Rectal smooth muscle tissue (tissue), 1 donor: ENCODE data around the gene GNB4.

Source experiments
- H3K27ac ChIP-seq: one replicate; pipeline ENCODE4 v1.7.0; 2013; ENCODE audit warnings: low read depth, low read length, inconsistent platforms
- H3K27me3 ChIP-seq: one replicate; pipeline ENCODE4 v1.7.0; 2013; ENCODE audit warnings: low read length; ENCODE audit not compliant: control insufficient read depth, insufficient read depth
- H3K36me3 ChIP-seq: one replicate; pipeline ENCODE4 v1.7.0; 2013; ENCODE audit warnings: low read length; ENCODE audit not compliant: control insufficient read depth, insufficient read depth
- H3K4me1 ChIP-seq: one replicate; pipeline ENCODE4 v1.7.0; 2013; ENCODE audit warnings: low read length; ENCODE audit not compliant: control insufficient read depth, insufficient read depth
- H3K4me3 ChIP-seq: one replicate; pipeline ENCODE4 v1.7.0; 2013; ENCODE audit warnings: low read length
- H3K9ac ChIP-seq: one replicate; pipeline ENCODE4 v1.7.0; 2013; ENCODE audit warnings: low read length

Gene GNB4

DNA sequence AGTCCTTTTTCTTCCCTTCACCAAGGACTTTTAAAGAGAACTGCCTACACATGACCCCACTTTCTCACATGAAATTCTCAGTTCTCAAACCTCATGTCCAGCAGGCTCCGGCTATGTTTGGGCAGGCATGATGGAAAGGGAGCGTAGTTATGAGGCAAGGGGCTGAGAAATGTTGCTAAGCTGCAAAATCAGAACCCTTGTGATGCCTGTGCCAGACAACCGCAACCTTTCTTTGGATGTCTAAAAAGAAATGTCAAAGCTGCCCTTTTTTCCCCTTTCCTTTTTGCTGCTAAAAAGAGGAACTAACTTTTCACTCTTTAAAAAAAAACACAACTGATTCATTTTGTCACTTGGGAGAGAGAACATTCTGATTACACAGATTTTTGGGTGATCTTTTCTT, 19.2 kb downstream of the GNB4 start:
- Histone ChIP-seq H3K36me3 (no peaks in the 10 kb centered on the region), H3K9ac (no peak overlapping the region), H3K27me3 (no peaks in the 10 kb centered on the region), H3K4me1 (no peaks in the 10 kb centered on the region), H3K4me3 (no peak overlapping the region), H3K27ac (no peak overlapping the region)

DNA sequence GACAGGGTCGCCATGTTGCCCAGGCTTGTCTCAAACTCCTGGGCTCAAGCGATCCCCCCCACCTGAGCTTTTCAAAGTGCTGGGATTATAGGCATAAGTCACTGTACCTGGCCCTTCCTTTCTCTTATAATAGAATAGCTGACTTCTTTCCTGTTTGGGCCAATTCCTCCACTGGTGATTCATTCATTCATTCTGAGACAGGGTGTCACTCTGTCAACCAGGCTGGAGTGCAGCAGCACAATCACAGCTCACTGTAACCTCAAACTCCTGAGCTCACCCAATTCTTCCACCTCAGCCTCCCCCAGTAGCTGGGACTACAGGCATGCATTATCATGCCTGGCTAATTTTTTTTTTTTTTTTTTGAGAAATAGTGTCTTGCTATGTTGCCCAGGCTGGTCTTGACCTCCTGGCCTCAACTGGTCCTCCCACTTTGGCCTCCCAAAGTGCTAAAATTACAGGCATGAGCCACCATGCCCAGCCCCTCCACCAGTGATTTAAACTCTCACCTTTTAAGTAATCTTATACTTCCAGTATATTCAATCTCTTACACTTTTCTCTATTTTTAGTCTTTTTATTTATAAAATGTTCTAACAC, 20.9 kb downstream of the GNB4 start:
- no peak overlapping the region for H3K27ac ChIP-seq

DNA sequence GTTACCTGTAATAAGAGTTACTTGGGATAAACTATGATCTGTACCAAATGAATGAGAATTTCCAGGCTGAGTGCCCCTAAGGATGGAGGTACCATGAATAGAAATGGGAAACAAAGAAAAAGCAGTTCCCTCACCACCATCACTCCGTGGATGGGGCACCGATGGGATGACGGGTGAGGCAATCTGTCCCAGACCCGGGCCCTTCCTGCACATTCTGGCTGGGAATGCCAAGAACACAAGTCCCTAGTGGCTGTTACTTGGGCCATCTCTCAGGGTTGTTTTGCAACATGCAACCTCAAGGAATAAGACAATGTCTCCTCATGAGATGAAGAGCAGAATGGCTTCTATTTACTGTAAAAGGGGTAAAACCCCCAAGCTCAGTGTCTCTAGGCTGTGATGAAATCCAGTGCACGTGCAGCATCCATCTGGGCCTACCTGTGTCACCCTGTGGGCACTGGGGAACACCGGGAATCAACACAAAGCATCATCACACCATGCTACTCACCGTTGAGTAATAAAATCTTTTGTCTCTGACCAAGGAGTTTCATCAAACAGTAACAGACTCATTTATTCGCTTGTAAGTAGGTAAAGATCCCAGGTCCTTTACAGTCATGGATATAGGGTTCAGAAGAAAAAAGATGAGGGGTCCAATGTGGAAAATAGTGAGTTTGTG, 22.3 kb downstream of the GNB4 start:
- no peak overlapping the region for H3K9ac ChIP-seq
- no peaks in the 10 kb centered on the region for H3K4me1 ChIP-seq
- H3K36me3 ChIP-seq: no peaks in the 10 kb centered on the region
- H3K4me3 ChIP-seq: no peak overlapping the region
- H3K27ac ChIP-seq: no peak overlapping the region
- no peaks in the 10 kb centered on the region for H3K27me3 ChIP-seq

More for the DNA sequence above, 20.9 kb downstream of the GNB4 start:
- no peaks in the 10 kb centered on the region for H3K36me3 ChIP-seq
- H3K4me3 ChIP-seq: no peak overlapping the region
- H3K27me3 ChIP-seq: no peaks in the 10 kb centered on the region
- no peaks in the 10 kb centered on the region for H3K4me1 ChIP-seq
- no peak overlapping the region for H3K9ac ChIP-seq

DNA sequence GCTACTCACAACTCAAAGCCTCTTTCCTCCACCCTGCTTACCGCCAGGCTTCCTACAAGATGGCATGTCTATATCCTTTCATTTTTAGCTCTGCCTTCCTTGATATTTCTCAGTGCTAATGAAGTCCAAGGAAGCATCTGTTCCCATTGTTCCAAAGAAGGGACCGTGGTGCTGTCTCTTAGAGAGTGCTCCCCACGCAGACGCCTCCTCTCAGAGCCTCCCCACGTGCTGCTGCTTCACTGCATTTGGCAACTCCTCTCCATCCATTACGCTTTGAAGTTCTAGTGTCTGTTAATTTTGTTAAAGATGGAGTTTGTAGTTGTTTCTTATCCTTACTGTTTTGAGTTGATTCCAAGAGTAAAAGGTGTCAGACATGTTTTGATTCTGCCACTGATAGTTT, 26.2 kb downstream of the GNB4 start:
- Histone ChIP-seq H3K4me1 (peaks cover 3% of the 10 kb centered on the region), H3K36me3 (no peaks in the 10 kb centered on the region), H3K9ac (no peak overlapping the region), H3K27ac (no peak overlapping the region), H3K4me3 (no peak overlapping the region), H3K27me3 (no peaks in the 10 kb centered on the region)

DNA sequence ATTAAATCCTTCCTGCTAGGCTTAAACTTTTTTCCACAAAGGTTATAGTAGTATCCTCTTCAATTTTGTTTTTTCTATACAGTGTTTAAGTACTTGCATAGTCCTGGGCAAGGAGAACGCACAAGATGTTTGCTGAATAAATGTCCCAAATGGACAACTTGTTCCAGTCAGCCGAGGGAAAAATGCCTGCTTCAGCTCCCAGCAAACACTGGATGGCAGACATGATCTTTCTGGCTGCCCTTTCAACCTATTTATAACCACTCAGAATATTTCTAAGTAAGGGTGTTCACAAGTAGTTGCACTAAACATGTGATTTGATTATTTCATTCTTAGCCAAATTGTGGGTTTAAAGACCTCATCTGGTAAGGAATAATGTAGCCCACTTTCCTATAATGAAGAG, 29.8 kb downstream of the GNB4 start:
- no peak overlapping the region for H3K4me3 ChIP-seq
- H3K27ac ChIP-seq: no peak overlapping the region
- peaks cover 2% of the 10 kb centered on the region for H3K36me3 ChIP-seq

DNA sequence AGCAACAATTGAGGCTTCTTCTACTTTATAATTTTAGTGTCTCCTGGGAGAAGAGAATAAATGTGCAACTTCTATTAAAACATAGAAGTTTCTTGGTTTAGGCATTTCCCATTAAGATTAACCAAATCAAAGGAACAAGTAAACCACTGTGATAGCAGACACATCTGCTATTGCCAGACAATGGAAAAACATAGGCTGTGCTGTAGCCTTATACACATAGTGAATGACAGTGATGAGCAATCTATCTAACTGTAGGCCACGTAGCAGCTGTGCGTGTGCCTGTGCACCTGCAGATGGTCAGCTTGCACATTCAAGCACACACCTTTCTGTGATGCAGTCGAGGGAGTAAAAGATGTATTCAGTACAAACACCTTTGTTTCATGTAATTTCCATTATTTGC, 32.7 kb downstream of the GNB4 start:
- Histone ChIP-seq H3K4me3 (no peak overlapping the region), H3K9ac (no peak overlapping the region), H3K27ac (no peak overlapping the region), H3K36me3 (peaks cover 2% of the 10 kb centered on the region), H3K27me3 (no peaks in the 10 kb centered on the region), H3K4me1 (peaks cover 3% of the 10 kb centered on the region)

More for the DNA sequence above, 29.8 kb downstream of the GNB4 start:
- Histone ChIP-seq H3K9ac (no peak overlapping the region), H3K27me3 (no peaks in the 10 kb centered on the region), H3K4me1 (peaks cover 3% of the 10 kb centered on the region)

DNA sequence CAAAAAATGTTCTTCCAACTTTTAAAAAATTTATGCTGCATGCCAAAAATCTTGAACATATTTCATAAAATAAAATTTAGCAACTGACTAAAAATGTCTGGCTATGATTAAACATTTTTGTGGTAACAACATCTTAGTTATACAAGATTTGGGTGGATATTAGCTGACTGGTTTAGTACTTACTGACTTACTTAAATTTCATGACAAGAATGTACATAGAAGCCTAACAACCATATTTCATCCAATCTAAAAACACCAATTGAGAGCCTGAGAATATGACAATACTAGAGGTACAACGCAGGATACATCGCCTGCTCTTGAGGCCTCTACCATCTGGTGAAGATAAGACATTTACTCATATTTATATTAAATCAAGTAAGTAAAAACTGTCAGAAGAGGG, 34.6 kb downstream of the GNB4 start:
- no peaks in the 10 kb centered on the region for H3K27me3 ChIP-seq
- H3K9ac ChIP-seq: no peak overlapping the region
- no peak overlapping the region for H3K4me3 ChIP-seq
- H3K4me1 ChIP-seq: peaks cover 2% of the 10 kb centered on the region
- peaks cover 2% of the 10 kb centered on the region for H3K36me3 ChIP-seq
- no peak overlapping the region for H3K27ac ChIP-seq

DNA sequence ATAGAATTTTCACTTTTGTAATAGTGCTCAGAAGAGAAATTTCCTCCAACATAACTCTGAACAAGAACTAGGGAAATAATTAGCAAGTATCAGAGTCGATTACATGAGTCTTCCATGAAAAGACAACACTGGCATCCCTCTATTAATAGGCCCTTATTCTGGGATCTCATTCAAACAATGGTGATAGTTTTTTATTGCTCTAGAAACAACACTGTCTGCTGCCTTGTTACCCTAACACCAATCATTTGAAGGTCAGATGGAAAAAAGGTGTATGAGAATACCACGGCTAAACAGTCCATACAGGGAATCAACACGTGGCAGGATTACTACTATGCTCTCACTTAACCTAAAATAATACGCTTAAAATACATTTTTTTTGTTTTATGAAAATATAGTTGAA, 35.9 kb downstream of the GNB4 start:
- Histone ChIP-seq H3K27ac (no peak overlapping the region), H3K36me3 (peaks cover 2% of the 10 kb centered on the region)

DNA sequence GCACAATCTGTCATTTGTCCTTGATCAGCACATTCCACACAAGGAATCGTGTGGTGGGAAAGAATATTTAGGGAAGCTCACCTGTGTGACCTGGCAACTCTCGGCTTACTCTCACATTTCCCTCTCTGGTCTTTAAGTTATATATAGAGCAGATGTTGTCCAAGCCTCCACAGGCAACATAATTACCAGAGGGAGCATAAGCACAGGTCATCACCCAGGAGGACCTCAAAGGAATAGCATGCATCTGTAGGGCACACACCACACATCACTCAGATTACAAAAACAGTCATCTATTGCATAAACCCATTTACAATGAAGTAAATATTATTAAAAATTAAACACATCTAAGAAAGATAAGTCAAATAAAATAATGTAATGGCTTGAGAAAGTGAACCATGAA, 36.5 kb downstream of the GNB4 start:
- Histone ChIP-seq H3K4me3 (no peak overlapping the region), H3K27ac (no peak overlapping the region), H3K9ac (no peak overlapping the region), H3K27me3 (no peaks in the 10 kb centered on the region), H3K36me3 (peaks cover 2% of the 10 kb centered on the region), H3K4me1 (no peaks in the 10 kb centered on the region)

More for the DNA sequence above, 35.9 kb downstream of the GNB4 start:
- H3K9ac ChIP-seq: no peak overlapping the region
- H3K27me3 ChIP-seq: no peaks in the 10 kb centered on the region
- H3K4me3 ChIP-seq: no peak overlapping the region
- H3K4me1 ChIP-seq: no peaks in the 10 kb centered on the region

DNA sequence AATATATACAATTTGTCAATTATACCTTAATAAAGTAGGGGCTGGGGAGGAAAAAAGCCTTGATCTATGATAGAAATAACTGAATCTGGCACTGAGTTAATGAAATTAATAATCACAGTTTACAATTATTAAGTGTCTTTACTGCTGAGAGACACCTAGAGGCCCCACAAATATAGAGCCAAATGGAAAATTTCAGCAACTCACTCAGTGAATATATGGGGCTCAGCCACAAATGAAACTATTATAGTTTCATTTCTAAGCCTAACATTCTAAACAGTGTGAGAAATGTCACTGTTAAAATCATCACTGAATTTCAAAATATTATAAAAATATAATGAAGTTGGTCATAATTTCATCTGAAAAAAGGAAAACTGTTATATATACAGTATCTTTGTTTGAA, 40.3 kb downstream of the GNB4 start:
- Histone ChIP-seq H3K4me3 (no peak overlapping the region), H3K36me3 (no peaks in the 10 kb centered on the region), H3K4me1 (no peaks in the 10 kb centered on the region)

DNA sequence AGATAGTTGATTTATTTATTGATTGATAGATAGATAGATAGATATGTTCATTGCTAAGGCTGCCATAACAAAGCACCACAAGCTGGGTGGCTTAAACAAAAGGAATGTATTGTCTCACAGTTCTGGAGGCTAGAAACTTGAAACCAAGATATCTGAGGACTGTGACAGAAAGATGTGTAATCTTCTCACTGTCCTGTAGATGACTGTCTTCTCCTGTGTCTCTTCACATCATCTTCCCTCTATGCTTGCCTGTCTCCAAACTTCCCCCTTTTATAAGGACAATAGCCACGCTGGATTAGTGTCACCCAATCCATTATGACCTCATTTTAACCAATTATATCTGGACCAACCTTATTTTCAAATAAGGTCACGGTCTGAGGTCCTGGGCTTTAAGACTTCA, 40.9 kb downstream of the GNB4 start:
- H3K36me3 ChIP-seq: no peaks in the 10 kb centered on the region
- no peaks in the 10 kb centered on the region for H3K27me3 ChIP-seq
- H3K9ac ChIP-seq: no peak overlapping the region
- H3K27ac ChIP-seq: no peak overlapping the region
- no peaks in the 10 kb centered on the region for H3K4me1 ChIP-seq
- no peak overlapping the region for H3K4me3 ChIP-seq

More for the DNA sequence above, 40.3 kb downstream of the GNB4 start:
- no peak overlapping the region for H3K27ac ChIP-seq
- no peak overlapping the region for H3K9ac ChIP-seq
- H3K27me3 ChIP-seq: no peaks in the 10 kb centered on the region

DNA sequence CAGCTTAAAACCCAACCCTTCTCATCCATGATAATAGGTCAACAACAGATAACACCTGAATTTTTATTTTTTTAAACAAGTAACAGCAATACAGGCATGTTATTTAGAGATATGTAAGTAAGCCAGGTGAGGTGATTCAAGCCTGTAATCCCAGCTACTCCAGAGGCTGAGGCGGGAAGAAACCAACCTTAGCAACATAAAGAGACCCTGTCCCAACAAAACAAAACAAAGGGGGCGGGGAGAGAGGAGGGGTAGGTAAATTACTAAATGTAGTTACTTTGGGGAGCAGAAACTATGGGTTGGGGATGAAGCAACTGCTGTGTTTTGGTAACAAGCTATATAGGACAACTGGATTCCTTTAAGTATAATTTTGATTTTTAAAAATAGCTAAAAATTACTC, 47.0 kb downstream of the GNB4 start:
- no peak overlapping the region for H3K27ac ChIP-seq
- no peak overlapping the region for H3K4me3 ChIP-seq
- H3K36me3 ChIP-seq: no peaks in the 10 kb centered on the region

DNA sequence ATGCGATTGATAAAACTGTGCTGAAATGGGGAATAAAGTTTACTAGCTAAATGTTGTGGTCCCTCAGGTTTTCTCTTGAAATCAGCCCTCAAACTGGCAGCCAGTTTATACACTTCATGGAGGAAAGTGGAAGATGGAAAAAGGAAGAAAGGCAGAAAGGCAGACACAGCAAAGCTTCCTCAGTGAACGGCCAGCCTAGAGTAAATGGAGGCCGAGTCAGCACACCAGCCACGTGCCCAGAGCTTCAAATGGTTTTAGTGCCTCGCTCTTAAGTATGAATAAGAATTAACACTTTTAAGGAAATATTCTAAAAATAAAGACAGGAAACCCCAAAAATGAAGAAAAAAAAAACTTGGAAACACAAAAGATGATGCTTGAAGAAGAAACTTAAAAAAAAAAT, 48.3 kb downstream of the GNB4 start:
- Histone ChIP-seq H3K27me3 (no peaks in the 10 kb centered on the region), H3K36me3 (no peaks in the 10 kb centered on the region), H3K27ac (no peak overlapping the region)

More for the DNA sequence above, 47.0 kb downstream of the GNB4 start:
- Histone ChIP-seq H3K9ac (no peak overlapping the region), H3K4me1 (no peaks in the 10 kb centered on the region), H3K27me3 (no peaks in the 10 kb centered on the region)

More for the DNA sequence above, 48.3 kb downstream of the GNB4 start:
- Histone ChIP-seq H3K9ac (no peak overlapping the region), H3K4me3 (no peak overlapping the region), H3K4me1 (no peaks in the 10 kb centered on the region)
